Neural crest cell (in vitro differentiated cells): ENCODE measurements around the gene CLN5. TPM values are rescaled to one million over a fixed set of nuclear protein-coding genes. Genes with fewer than 3 reads are reported as not detected.
A peak's percentile ranks its signal among the peaks of the same experiment; 100 is the strongest.

ENCODE experiments used
- DNase-seq: peaks from one replicate; pipeline ENCODE4 v3.0.0; 2021; ENCODE audit warnings: low read depth, mixed read lengths, low spot score
- H3K27ac Mint-ChIP-seq: one replicate; pipeline ENCODE4 v1.8.0; 2021; ENCODE audit warnings: mild to moderate bottlenecking, mixed read lengths; ENCODE audit not compliant: unreplicated experiment
- H3K27me3 Mint-ChIP-seq: 2 replicates; pipeline ENCODE4 v1.8.0; 2021; ENCODE audit warnings: low read depth, mild to moderate bottlenecking, mixed read lengths
- H3K36me3 Mint-ChIP-seq: 2 replicates; pipeline ENCODE4 v1.8.0; 2021; ENCODE audit warnings: low read depth, mild to moderate bottlenecking, mixed read lengths
- H3K4me1 Mint-ChIP-seq: 2 replicates; pipeline ENCODE4 v1.8.0; 2021; ENCODE audit warnings: mixed read lengths
- H3K4me3 Mint-ChIP-seq: one replicate; pipeline ENCODE4 v1.8.0; 2021; ENCODE audit warnings: mild to moderate bottlenecking, mixed read lengths
- H3K9me3 Mint-ChIP-seq: 2 replicates; pipeline ENCODE4 v1.8.0; 2021; ENCODE audit warnings: mixed read lengths
- total RNA-seq: library from RNA; stranded (reverse); gene quantifications from 2 replicates; pipeline ENCODE4 v1.2.1, GENCODE V29; 2021
- TF ChIP-seq, protein P1 (sequence below): fragments of 200-600 bp; sonication (generic); conservative IDR thresholded peaks from 2 replicates; pipeline ENCODE4 v1.5.0; 2021; ENCODE audit warnings: antibody characterized with exemption, mild to moderate bottlenecking

The CLN5 gene
- total RNA-seq, 1 donor from 2014 or later, result 17.3 TPM

DNA sequence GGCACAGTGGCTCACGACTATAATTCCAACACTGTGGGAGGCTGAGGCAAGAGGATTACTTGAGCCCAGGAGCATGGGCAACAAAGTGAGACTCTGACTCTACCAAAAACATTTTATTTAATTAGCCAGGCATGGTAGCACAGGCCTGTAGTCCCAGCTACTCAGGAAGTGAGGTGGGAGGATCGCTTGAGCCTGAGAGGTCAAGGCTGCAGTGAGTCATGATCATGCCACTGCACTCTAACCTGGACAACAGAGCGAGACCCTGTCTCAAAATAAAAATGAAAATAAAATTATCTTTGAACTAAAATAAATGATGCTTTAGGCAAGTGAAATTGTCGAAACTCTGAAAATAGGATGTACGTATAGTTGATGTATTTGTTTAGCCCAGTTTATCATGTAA, 8.2 kb upstream of the CLN5 start:
- peaks cover 3% of the 10 kb centered on the region for H3K9me3 Mint-ChIP-seq
- peaks cover 37% of the 10 kb centered on the region for H3K27me3 Mint-ChIP-seq
- TF ChIP-seq, protein P1, sequence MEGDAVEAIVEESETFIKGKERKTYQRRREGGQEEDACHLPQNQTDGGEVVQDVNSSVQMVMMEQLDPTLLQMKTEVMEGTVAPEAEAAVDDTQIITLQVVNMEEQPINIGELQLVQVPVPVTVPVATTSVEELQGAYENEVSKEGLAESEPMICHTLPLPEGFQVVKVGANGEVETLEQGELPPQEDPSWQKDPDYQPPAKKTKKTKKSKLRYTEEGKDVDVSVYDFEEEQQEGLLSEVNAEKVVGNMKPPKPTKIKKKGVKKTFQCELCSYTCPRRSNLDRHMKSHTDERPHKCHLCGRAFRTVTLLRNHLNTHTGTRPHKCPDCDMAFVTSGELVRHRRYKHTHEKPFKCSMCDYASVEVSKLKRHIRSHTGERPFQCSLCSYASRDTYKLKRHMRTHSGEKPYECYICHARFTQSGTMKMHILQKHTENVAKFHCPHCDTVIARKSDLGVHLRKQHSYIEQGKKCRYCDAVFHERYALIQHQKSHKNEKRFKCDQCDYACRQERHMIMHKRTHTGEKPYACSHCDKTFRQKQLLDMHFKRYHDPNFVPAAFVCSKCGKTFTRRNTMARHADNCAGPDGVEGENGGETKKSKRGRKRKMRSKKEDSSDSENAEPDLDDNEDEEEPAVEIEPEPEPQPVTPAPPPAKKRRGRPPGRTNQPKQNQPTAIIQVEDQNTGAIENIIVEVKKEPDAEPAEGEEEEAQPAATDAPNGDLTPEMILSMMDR, result no peak
- no peaks in the 10 kb centered on the region for H3K36me3 Mint-ChIP-seq
- H3K4me3 Mint-ChIP-seq, result no peak overlapping the region
- DNase-seq, result no peak
- H3K27ac Mint-ChIP-seq, result no peak overlapping the region
- H3K4me1 Mint-ChIP-seq, result peaks cover 5% of the 10 kb centered on the region

DNA sequence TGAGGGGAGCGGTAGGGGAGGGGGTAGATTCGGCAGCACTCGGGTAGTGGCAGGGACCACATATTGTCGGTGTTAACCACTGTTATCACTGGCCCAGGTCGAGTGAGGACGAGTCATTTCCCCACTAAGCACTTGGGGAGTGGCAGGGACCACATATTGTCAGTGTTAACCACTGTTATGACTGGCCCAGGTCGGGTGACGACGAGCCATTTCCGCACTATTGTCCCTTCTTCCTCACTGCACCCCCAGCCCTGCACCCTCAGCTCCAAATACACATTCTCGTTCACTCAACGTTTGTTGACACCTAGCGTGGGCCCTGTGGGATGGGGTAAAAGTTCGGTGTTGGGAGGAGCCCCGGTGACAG, 467 bp upstream of the CLN5 start:
- Mint-ChIP-seq H3K4me1 (peaks cover 30% of the 10 kb centered on the region), H3K27me3 (peaks cover 1% of the 10 kb centered on the region), H3K36me3 (peaks cover 2% of the 10 kb centered on the region), H3K27ac (peak overlapping the region; percentile 14), H3K4me3 (peak overlapping the region; percentile 97), H3K9me3 (peaks cover under 1% of the 10 kb centered on the region)
- TF ChIP-seq, protein P1, result no peak
- DNase-seq, result no peak

GRCh38 chr13:76992548-76993001, 694 bp downstream of the CLN5 start:
- Mint-ChIP-seq H3K9me3 (no peaks in the 10 kb centered on the region), H3K4me3 (peak overlapping the region; percentile 97), H3K4me1 (peaks cover 30% of the 10 kb centered on the region), H3K27ac (peak overlapping the region; percentile 98), H3K36me3 (peaks cover 6% of the 10 kb centered on the region), H3K27me3 (no peaks in the 10 kb centered on the region)
- DNase-seq, result no peak
- TF ChIP-seq, protein P1, result no peak

GRCh38 chr13:76993021-76993420, 1.1 kb downstream of the CLN5 start:
- DNase-seq, result no peak
- no peak overlapping the region for H3K27ac Mint-ChIP-seq
- no peaks in the 10 kb centered on the region for H3K9me3 Mint-ChIP-seq
- H3K4me1 Mint-ChIP-seq, result peaks cover 30% of the 10 kb centered on the region
- TF ChIP-seq, protein P1, result no peak
- H3K36me3 Mint-ChIP-seq, result peaks cover 6% of the 10 kb centered on the region
- H3K4me3 Mint-ChIP-seq, result peak overlapping the region; percentile 97
- no peaks in the 10 kb centered on the region for H3K27me3 Mint-ChIP-seq

DNA sequence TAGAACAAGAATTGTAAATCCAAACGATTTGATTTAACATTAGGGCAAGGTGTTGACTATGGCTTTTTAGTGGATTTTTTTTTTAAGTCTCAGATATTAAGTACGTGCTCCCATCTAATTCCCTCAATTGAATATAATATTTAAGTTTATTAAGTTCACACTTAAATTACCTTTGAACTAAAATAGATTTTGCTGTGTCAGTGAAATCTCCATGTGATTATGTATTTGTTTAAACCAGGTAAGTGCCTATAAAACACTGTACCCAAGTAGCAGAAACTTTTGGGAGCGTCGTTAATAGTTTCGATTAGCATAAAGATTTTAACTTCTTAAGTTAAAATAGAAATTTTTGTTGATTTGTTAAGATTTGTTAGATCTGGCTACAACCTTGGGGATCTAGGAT, 1.6 kb downstream of the CLN5 start:
- peaks cover 30% of the 10 kb centered on the region for H3K4me1 Mint-ChIP-seq
- H3K4me3 Mint-ChIP-seq, result peak overlapping the region; percentile 97
- H3K27me3 Mint-ChIP-seq, result no peaks in the 10 kb centered on the region
- peaks cover 11% of the 10 kb centered on the region for H3K36me3 Mint-ChIP-seq
- no peak for DNase-seq
- TF ChIP-seq, protein P1, result no peak
- H3K27ac Mint-ChIP-seq, result no peak overlapping the region
- H3K9me3 Mint-ChIP-seq, result no peaks in the 10 kb centered on the region

DNA sequence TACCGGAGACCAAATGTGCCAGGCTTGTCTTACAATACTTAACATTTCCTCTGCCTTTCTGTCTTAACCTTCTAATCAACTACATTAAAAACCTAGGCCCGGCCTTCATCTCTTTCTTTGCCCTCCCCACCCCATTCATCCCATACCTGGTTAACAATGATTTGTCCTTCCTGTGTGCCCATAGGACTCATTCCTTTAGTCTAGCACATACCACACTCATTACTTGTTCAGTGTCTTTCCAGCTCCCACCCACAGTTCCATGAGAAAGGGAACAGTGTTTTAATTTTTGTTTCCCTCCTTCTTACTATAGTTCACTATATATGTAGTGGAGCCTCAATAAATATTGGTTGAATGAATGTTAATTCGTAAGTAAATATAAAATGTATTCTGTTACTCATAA, 2.4 kb downstream of the CLN5 start:
- Mint-ChIP-seq H3K27me3 (no peaks in the 10 kb centered on the region), H3K27ac (no peak overlapping the region), H3K9me3 (no peaks in the 10 kb centered on the region), H3K4me3 (peak overlapping the region; percentile 97), H3K36me3 (peaks cover 14% of the 10 kb centered on the region), H3K4me1 (peaks cover 30% of the 10 kb centered on the region)
- TF ChIP-seq, protein P1, result no peak
- no peak for DNase-seq
